T-helper 1 cell treated with Interleukin-12 subunit alpha and Interleukin-12 subunit beta and Interleukin-4 antibody, amounts not matched to agents 30 μg/mL and 1 μg/mL, for 36 hours (primary cell): ENCODE results near the gene TSPAN3.

Experiments used
- H3K27ac Mint-ChIP-seq: one replicate; pipeline ENCODE4 v1.8.0; 2021; ENCODE audit warnings: mild to moderate bottlenecking, mixed read lengths
- H3K27me3 Mint-ChIP-seq: one replicate; pipeline ENCODE4 v1.8.0; 2021; ENCODE audit warnings: low read depth, mixed read lengths
- H3K36me3 Mint-ChIP-seq: one replicate; pipeline ENCODE4 v1.8.0; 2021; ENCODE audit warnings: low read depth, mixed read lengths
- H3K4me1 Mint-ChIP-seq: one replicate; pipeline ENCODE4 v1.8.0; 2021; ENCODE audit warnings: low read depth, mixed read lengths
- H3K4me3 Mint-ChIP-seq: one replicate; pipeline ENCODE4 v1.8.0; 2021; ENCODE audit warnings: mild to moderate bottlenecking, moderate library complexity, mixed read lengths
- H3K9me3 Mint-ChIP-seq: one replicate; pipeline ENCODE4 v1.8.0; 2021; ENCODE audit warnings: mixed read lengths

Gene TSPAN3

GRCh38 chr15:77052556-77052955 lies 18.4 kb downstream of the TSPAN3 start:
- H3K27ac Mint-ChIP-seq, result no peak overlapping the region
- H3K4me3 Mint-ChIP-seq, result no peak overlapping the region
- no peaks in the 10 kb centered on the region for H3K9me3 Mint-ChIP-seq
- H3K27me3 Mint-ChIP-seq, result no peaks in the 10 kb centered on the region
- peaks cover 4% of the 10 kb centered on the region for H3K4me1 Mint-ChIP-seq
- peaks cover 23% of the 10 kb centered on the region for H3K36me3 Mint-ChIP-seq

GRCh38 chr15:77048135-77048876 lies 22.6 kb downstream of the TSPAN3 start:
- peaks cover 6% of the 10 kb centered on the region for H3K4me1 Mint-ChIP-seq
- H3K27me3 Mint-ChIP-seq, result no peaks in the 10 kb centered on the region
- no peak overlapping the region for H3K27ac Mint-ChIP-seq
- H3K36me3 Mint-ChIP-seq, result peaks cover 49% of the 10 kb centered on the region
- H3K9me3 Mint-ChIP-seq, result no peaks in the 10 kb centered on the region
- H3K4me3 Mint-ChIP-seq, result no peak overlapping the region

GRCh38 chr15:77046704-77047412 lies 24.1 kb downstream of the TSPAN3 start:
- Mint-ChIP-seq H3K36me3 (peaks cover 51% of the 10 kb centered on the region), H3K4me3 (no peak overlapping the region), H3K27ac (no peak overlapping the region), H3K4me1 (peaks cover 9% of the 10 kb centered on the region), H3K27me3 (no peaks in the 10 kb centered on the region), H3K9me3 (no peaks in the 10 kb centered on the region)

GRCh38 chr15:77045985-77046384 lies 24.9 kb downstream of the TSPAN3 start:
- H3K36me3 Mint-ChIP-seq, result peaks cover 52% of the 10 kb centered on the region
- H3K27me3 Mint-ChIP-seq, result no peaks in the 10 kb centered on the region
- no peak overlapping the region for H3K27ac Mint-ChIP-seq
- no peak overlapping the region for H3K4me3 Mint-ChIP-seq
- H3K9me3 Mint-ChIP-seq, result no peaks in the 10 kb centered on the region
- peaks cover 10% of the 10 kb centered on the region for H3K4me1 Mint-ChIP-seq

GRCh38 chr15:77044228-77045042 lies 26.5 kb downstream of the TSPAN3 start:
- Mint-ChIP-seq H3K27ac (no peak overlapping the region), H3K27me3 (no peaks in the 10 kb centered on the region), H3K4me3 (no peak overlapping the region), H3K4me1 (peaks cover 16% of the 10 kb centered on the region), H3K36me3 (peaks cover 57% of the 10 kb centered on the region), H3K9me3 (peaks cover 5% of the 10 kb centered on the region)

- peaks cover 21% of the 10 kb centered on the region for H3K4me1 Mint-ChIP-seq
- H3K27me3 Mint-ChIP-seq, result no peaks in the 10 kb centered on the region
- H3K4me3 Mint-ChIP-seq, result no peak overlapping the region
- H3K27ac Mint-ChIP-seq, result peak overlapping the region; percentile 45
- peaks cover 5% of the 10 kb centered on the region for H3K9me3 Mint-ChIP-seq
- H3K36me3 Mint-ChIP-seq, result peaks cover 65% of the 10 kb centered on the region
These were observed 27.7 kb downstream of the TSPAN3 start for GRCh38 chr15:77042955-77043920.

- Mint-ChIP-seq H3K27me3 (no peaks in the 10 kb centered on the region), H3K27ac (no peak overlapping the region), H3K4me3 (no peak overlapping the region), H3K4me1 (peaks cover 23% of the 10 kb centered on the region), H3K36me3 (peaks cover 65% of the 10 kb centered on the region), H3K9me3 (peaks cover 5% of the 10 kb centered on the region)
These were observed 28.5 kb downstream of the TSPAN3 start for GRCh38 chr15:77042245-77042919.

GRCh38 chr15:77040673-77041072 lies 30.2 kb downstream of the TSPAN3 start:
- peaks cover 24% of the 10 kb centered on the region for H3K4me1 Mint-ChIP-seq
- H3K36me3 Mint-ChIP-seq, result peaks cover 66% of the 10 kb centered on the region
- H3K27me3 Mint-ChIP-seq, result no peaks in the 10 kb centered on the region
- peaks cover 9% of the 10 kb centered on the region for H3K9me3 Mint-ChIP-seq
- no peak overlapping the region for H3K4me3 Mint-ChIP-seq
- peak overlapping the region; percentile 65 for H3K27ac Mint-ChIP-seq

- Mint-ChIP-seq H3K4me1 (peaks cover 17% of the 10 kb centered on the region), H3K4me3 (no peak overlapping the region), H3K9me3 (peaks cover 9% of the 10 kb centered on the region), H3K36me3 (peaks cover 67% of the 10 kb centered on the region), H3K27ac (no peak overlapping the region), H3K27me3 (no peaks in the 10 kb centered on the region)
These were observed 31.1 kb downstream of the TSPAN3 start for GRCh38 chr15:77039848-77040247.

GRCh38 chr15:77039217-77039533 lies 31.7 kb downstream of the TSPAN3 start:
- Mint-ChIP-seq H3K36me3 (peaks cover 71% of the 10 kb centered on the region), H3K27me3 (no peaks in the 10 kb centered on the region), H3K27ac (peak overlapping the region; percentile 20), H3K4me1 (peaks cover 17% of the 10 kb centered on the region), H3K9me3 (peaks cover 9% of the 10 kb centered on the region), H3K4me3 (no peak overlapping the region)

- peak overlapping the region; percentile 63 for H3K27ac Mint-ChIP-seq
- H3K4me3 Mint-ChIP-seq, result no peak overlapping the region
- peaks cover 17% of the 10 kb centered on the region for H3K4me1 Mint-ChIP-seq
- H3K27me3 Mint-ChIP-seq, result no peaks in the 10 kb centered on the region
- H3K36me3 Mint-ChIP-seq, result peaks cover 73% of the 10 kb centered on the region
- H3K9me3 Mint-ChIP-seq, result peaks cover 9% of the 10 kb centered on the region
These were observed 32.3 kb downstream of the TSPAN3 start for GRCh38 chr15:77038312-77039216.

- Mint-ChIP-seq H3K4me3 (peak overlapping the region; percentile 31), H3K4me1 (peaks cover 17% of the 10 kb centered on the region), H3K27me3 (no peaks in the 10 kb centered on the region), H3K27ac (peak overlapping the region; percentile 83), H3K9me3 (peaks cover 9% of the 10 kb centered on the region), H3K36me3 (peaks cover 65% of the 10 kb centered on the region)
These were observed 33.3 kb downstream of the TSPAN3 start for GRCh38 chr15:77037388-77038209.
